ENCODE results near the gene RAB40B. TPM values are rescaled to one million over a fixed set of nuclear protein-coding genes. Genes with fewer than 3 reads are reported as not detected.

RAB40B gene
- total RNA-seq, 1 experiment from 2014 or later: 3.2 TPM

GRCh38 chr17:82687871-82688270, 10.6 kb downstream of the RAB40B start:
- Histone ChIP-seq H3K9me3 (ENCODE audit: low read depth, low read length, poor library complexity, severe bottlenecking) (no peaks in the 10 kb centered on the region), H3K4me1 (ENCODE audit: insufficient read depth, low read length, poor library complexity, severe bottlenecking) (peaks cover 3% of the 10 kb centered on the region), H3K27me3 (replicated peaks; ENCODE audit: insufficient read depth, low read depth, low read length, poor library complexity) (no peaks in the 10 kb centered on the region), H3K4me3 (ENCODE audit: low read depth, low read length, poor library complexity, severe bottlenecking) (no peak overlapping the region), H3K27ac (ENCODE audit: low read depth, low read length, poor library complexity, severe bottlenecking) (no peak overlapping the region), H3K36me3 (ENCODE audit: insufficient read depth, low read length, poor library complexity, severe bottlenecking) (no peaks in the 10 kb centered on the region)
- no peak for DNase-seq (ENCODE audit: low spot score)
- ChIA-PET CTCF (no interaction called here), POLR2A (ENCODE audit: low non-redundant PET) (interaction anchor here (0.6 kb wide), 1 partner anchor 489 kb away, joined by 5 read pairs; no protein-coding TSS in a partner anchor)
- TF ChIP-seq, protein P1, sequence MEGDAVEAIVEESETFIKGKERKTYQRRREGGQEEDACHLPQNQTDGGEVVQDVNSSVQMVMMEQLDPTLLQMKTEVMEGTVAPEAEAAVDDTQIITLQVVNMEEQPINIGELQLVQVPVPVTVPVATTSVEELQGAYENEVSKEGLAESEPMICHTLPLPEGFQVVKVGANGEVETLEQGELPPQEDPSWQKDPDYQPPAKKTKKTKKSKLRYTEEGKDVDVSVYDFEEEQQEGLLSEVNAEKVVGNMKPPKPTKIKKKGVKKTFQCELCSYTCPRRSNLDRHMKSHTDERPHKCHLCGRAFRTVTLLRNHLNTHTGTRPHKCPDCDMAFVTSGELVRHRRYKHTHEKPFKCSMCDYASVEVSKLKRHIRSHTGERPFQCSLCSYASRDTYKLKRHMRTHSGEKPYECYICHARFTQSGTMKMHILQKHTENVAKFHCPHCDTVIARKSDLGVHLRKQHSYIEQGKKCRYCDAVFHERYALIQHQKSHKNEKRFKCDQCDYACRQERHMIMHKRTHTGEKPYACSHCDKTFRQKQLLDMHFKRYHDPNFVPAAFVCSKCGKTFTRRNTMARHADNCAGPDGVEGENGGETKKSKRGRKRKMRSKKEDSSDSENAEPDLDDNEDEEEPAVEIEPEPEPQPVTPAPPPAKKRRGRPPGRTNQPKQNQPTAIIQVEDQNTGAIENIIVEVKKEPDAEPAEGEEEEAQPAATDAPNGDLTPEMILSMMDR (conservative IDR thresholded peaks at IDR 0.05; ENCODE audit: low read depth, low read length): no peak
- TF ChIP-seq EZH2 (IDR thresholded peaks at IDR 0.05; ENCODE audit: borderline replicate concordance, low read depth, low read length, poor library complexity, severe bottlenecking): no peak
- BruUV-seq (replicated peaks): no TSS peak
- intact Hi-C loops (cut with micrococcal nuclease; ENCODE audit: unreplicated experiment): no loop called here

- H3K4me1 ChIP-seq (ENCODE audit: insufficient read depth, low read length, poor library complexity, severe bottlenecking): peaks cover 3% of the 10 kb centered on the region
- no TSS peak for BruUV-seq (replicated peaks)
- no peak for DNase-seq (ENCODE audit: low spot score)
- no peaks in the 10 kb centered on the region for H3K27me3 ChIP-seq (replicated peaks; ENCODE audit: insufficient read depth, low read depth, low read length, poor library complexity)
- no peak overlapping the region for H3K4me3 ChIP-seq (ENCODE audit: low read depth, low read length, poor library complexity, severe bottlenecking)
- CTCF ChIA-PET: no interaction called here
- intact Hi-C loops (cut with micrococcal nuclease; ENCODE audit: unreplicated experiment): no loop called here
- no peak for TF ChIP-seq EZH2 (IDR thresholded peaks at IDR 0.05; ENCODE audit: borderline replicate concordance, low read depth, low read length, poor library complexity, severe bottlenecking)
- POLR2A ChIA-PET (ENCODE audit: low non-redundant PET): interaction anchor here (0.6 kb wide), 1 partner anchor 488 kb away, joined by 5 read pairs; no protein-coding TSS in a partner anchor
- H3K9me3 ChIP-seq (ENCODE audit: low read depth, low read length, poor library complexity, severe bottlenecking): no peaks in the 10 kb centered on the region
- no peak overlapping the region for H3K27ac ChIP-seq (ENCODE audit: low read depth, low read length, poor library complexity, severe bottlenecking)
- no peaks in the 10 kb centered on the region for H3K36me3 ChIP-seq (ENCODE audit: insufficient read depth, low read length, poor library complexity, severe bottlenecking)
Observed at GRCh38 chr17:82687375-82687861, 11.1 kb downstream of the RAB40B start.

DNA sequence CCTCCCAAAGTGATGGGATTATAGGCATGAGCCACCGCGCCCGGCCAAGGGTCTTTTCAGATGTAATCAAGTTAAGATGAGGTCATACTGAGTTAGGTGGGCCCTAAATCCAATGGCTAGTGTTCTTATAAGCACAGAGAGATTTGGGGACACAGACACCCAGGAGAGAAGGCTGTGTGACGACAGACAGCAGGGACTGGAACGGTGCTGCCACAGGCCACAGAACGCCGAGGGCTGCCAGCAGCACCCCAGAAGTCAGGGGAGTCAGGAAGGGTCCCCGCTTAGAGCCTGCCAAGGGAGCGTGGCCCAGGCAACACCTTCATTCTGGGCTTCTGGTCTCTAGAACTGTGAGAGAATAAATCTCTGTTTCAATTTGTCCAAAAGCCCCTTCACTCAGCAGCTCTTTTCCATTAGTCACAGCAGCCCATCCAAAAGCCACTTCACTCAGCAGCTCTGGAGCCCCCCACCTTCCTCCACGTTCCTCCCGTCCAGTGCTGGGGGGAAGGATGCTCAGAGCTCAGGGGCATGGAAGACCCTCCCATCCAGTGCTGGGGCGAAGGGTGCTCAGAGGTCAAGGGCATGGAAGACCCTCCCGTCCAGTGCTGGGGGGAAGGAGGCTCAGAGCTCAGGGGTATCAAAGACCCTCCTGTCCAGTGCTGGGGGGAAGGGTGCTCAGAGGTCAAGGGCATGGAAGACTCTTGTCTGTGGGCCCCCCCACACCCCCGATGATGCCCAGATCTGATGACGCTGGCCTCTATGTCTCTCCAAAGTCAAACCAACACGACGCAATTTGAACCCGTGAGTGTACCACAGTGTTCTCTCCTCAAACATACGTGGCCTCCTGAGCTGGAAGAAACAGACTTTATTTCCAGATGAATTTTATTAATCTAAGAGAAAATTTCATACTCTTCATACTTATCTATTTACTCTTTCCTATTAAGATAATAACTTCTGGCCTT, 11.9 kb downstream of the RAB40B start:
- H3K4me1 ChIP-seq (ENCODE audit: insufficient read depth, low read length, poor library complexity, severe bottlenecking): peaks cover 3% of the 10 kb centered on the region
- TF ChIP-seq, protein P1 (conservative IDR thresholded peaks at IDR 0.05; ENCODE audit: low read depth, low read length): no peak
- TF ChIP-seq EZH2 (IDR thresholded peaks at IDR 0.05; ENCODE audit: borderline replicate concordance, low read depth, low read length, poor library complexity, severe bottlenecking): no peak
- H3K9me3 ChIP-seq (ENCODE audit: low read depth, low read length, poor library complexity, severe bottlenecking): peaks cover 4% of the 10 kb centered on the region
- no TSS peak for BruUV-seq (replicated peaks)
- intact Hi-C loops (cut with micrococcal nuclease; ENCODE audit: unreplicated experiment): no loop called here
- ChIA-PET POLR2A (ENCODE audit: low non-redundant PET) (no interaction called here), CTCF (no interaction called here)
- no peak overlapping the region for H3K4me3 ChIP-seq (ENCODE audit: low read depth, low read length, poor library complexity, severe bottlenecking)
- no peak for DNase-seq (ENCODE audit: low spot score)
- no peak overlapping the region for H3K27ac ChIP-seq (ENCODE audit: low read depth, low read length, poor library complexity, severe bottlenecking)
- H3K27me3 ChIP-seq (replicated peaks; ENCODE audit: insufficient read depth, low read depth, low read length, poor library complexity): no peaks in the 10 kb centered on the region
- no peaks in the 10 kb centered on the region for H3K36me3 ChIP-seq (ENCODE audit: insufficient read depth, low read length, poor library complexity, severe bottlenecking)
